ENCODE measurements around the gene TMEM18.

DNA sequence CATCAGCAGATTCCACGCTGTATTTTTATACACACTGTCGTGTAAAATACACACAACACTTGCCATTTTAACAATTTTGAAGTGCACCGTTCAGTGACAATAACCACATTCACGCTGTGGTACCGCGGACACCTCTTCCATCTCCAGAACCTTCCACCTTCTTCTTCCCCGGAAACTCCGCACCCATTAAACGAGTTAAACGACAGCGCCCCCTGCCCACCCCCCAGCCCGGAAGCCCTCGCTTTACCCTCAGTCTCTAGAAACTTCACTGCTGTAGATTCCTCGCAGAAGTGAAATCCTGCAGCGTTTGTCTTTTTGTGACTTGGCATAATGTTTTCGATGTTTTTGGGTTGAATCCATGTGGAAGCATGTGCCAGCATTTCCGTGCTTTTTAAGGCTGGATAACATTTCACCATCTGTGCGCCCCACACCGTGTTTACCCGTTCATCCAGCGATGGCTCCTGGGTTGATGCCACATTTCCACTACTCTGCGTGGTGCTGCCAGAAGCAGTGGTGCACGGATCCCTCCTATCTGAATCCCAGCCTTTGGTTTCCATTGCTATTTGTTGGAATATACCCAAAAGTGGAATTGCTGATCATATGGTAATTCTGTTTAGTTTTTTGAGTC, 32.0 kb upstream of the TMEM18 start:
- TF ChIP-seq POLR2A (IDR thresholded peaks at IDR 0.05): no peak
- TF ChIP-seq, protein P1, sequence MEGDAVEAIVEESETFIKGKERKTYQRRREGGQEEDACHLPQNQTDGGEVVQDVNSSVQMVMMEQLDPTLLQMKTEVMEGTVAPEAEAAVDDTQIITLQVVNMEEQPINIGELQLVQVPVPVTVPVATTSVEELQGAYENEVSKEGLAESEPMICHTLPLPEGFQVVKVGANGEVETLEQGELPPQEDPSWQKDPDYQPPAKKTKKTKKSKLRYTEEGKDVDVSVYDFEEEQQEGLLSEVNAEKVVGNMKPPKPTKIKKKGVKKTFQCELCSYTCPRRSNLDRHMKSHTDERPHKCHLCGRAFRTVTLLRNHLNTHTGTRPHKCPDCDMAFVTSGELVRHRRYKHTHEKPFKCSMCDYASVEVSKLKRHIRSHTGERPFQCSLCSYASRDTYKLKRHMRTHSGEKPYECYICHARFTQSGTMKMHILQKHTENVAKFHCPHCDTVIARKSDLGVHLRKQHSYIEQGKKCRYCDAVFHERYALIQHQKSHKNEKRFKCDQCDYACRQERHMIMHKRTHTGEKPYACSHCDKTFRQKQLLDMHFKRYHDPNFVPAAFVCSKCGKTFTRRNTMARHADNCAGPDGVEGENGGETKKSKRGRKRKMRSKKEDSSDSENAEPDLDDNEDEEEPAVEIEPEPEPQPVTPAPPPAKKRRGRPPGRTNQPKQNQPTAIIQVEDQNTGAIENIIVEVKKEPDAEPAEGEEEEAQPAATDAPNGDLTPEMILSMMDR (IDR thresholded peaks at IDR 0.05): no peak
